Right ventricle myocardium inferior (tissue), 1 donor: Measurements from ENCODE around the gene MAP3K14. TPM values are rescaled to one million over a fixed set of nuclear protein-coding genes. Genes with fewer than 3 reads are reported as not detected.
A peak's percentile ranks its signal among the peaks of the same experiment; 100 is the strongest.

Experiments used
- ATAC-seq: fragments of 200-7000 bp; cut with Tn5 transposase; one replicate; pipeline ENCODE4 v1.9.1; 2020; ENCODE audit warnings: mild to moderate bottlenecking, moderate library complexity
- DNase-seq: peaks from one replicate; pipeline ENCODE4 v3.0.0; 2021; ENCODE audit errors: missing footprints
- intact Hi-C: fragments of 100-400 bp; cut with DNase I; formaldehyde crosslinking; loops from one replicate; pipeline ENCODE4 v1.11.0; 2022
- total RNA-seq: library from RNA; stranded (reverse); fragmentation: NEBNext Ultra II Directional; extraction: Animal tissue kit (Norgen Biotek cat#: 25700); gene quantifications from one replicate; pipeline ENCODE4 v1.2.1, GENCODE V29; 2021
- donor health status: DM: no; HTN: yes; CAD: no; lungs with severe emphysema.

MAP3K14 gene
- total RNA-seq, 1 donor from 2014 or later, result 14.4 TPM

- intact Hi-C loops, result no loop called here
- ATAC-seq, result no peak
- DNase-seq, result no peak
Observed at GRCh38 chr17:45320349-45320930, 3.6 kb upstream of the MAP3K14 start.

GRCh38 chr17:45319239-45319703 lies 2.5 kb upstream of the MAP3K14 start:
- intact Hi-C loops, result loop anchor here (10.0 kb wide), 1 partner anchor 174 kb away; the partner anchor contains the start of gene HEXIM1
- DNase-seq, result no peak
- no peak for ATAC-seq

GRCh38 chr17:45318561-45319230 lies 1.9 kb upstream of the MAP3K14 start:
- intact Hi-C loops, result loop anchor here (10.0 kb wide), 1 partner anchor 174 kb away; the partner anchor contains the start of gene HEXIM1
- ATAC-seq, result no peak
- no peak for DNase-seq

- DNase-seq (peak; percentile 100), ATAC-seq (peak; percentile 91)
- intact Hi-C loops, result loop anchor here (2.0 to 10.0 kb wide), 3 partner anchors 41 to 173 kb away; partner anchors contain the start of gene HEXIM1
Observed at GRCh38 chr17:45317111-45317928, 500 bp upstream of the MAP3K14 start.

GRCh38 chr17:45315648-45316433 lies 979 bp downstream of the MAP3K14 start:
- DNase-seq, result no peak
- intact Hi-C loops, result loop anchor here (2.0 to 10.0 kb wide), 5 partner anchors 33 to 171 kb away; partner anchors contain the start of gene HEXIM1
- no peak for ATAC-seq

- DNase-seq (no peak), ATAC-seq (no peak)
- intact Hi-C loops, result loop anchor here (2.0 to 10.0 kb wide), 3 partner anchors 32 to 170 kb away; partner anchors contain the start of gene HEXIM1
Observed at GRCh38 chr17:45314741-45315647, 1.8 kb downstream of the MAP3K14 start.

GRCh38 chr17:45313996-45314740 lies 2.7 kb downstream of the MAP3K14 start:
- DNase-seq (no peak), ATAC-seq (no peak)
- intact Hi-C loops, result loop anchor here (2.0 to 10.0 kb wide), 3 partner anchors 31 to 169 kb away; partner anchors contain the start of gene HEXIM1

GRCh38 chr17:45313421-45313771 lies 3.4 kb downstream of the MAP3K14 start:
- DNase-seq (no peak), ATAC-seq (no peak)
- intact Hi-C loops, result loop anchor here (10.0 kb wide), 1 partner anchor 169 kb away; the partner anchor contains the start of gene HEXIM1

GRCh38 chr17:45312477-45313420 lies 4.1 kb downstream of the MAP3K14 start:
- ATAC-seq (no peak), DNase-seq (no peak)
- intact Hi-C loops, result loop anchor here (10.0 kb wide), 1 partner anchor 168 kb away; the partner anchor contains the start of gene HEXIM1

GRCh38 chr17:45311760-45312476 lies 4.9 kb downstream of the MAP3K14 start:
- intact Hi-C loops, result loop anchor here (2.0 to 10.0 kb wide), 2 partner anchors 17 to 167 kb away; partner anchors contain the start of gene HEXIM1
- DNase-seq, result no peak
- ATAC-seq, result peak; percentile 20

- intact Hi-C loops, result loop anchor here (2.0 to 10.0 kb wide), 2 partner anchors 17 to 167 kb away; partner anchors contain the start of gene HEXIM1
- DNase-seq, result no peak
- no peak for ATAC-seq
Observed at GRCh38 chr17:45311401-45311759, 5.4 kb downstream of the MAP3K14 start.

GRCh38 chr17:45310380-45311324 lies 6.2 kb downstream of the MAP3K14 start:
- intact Hi-C loops, result loop anchor here (2.0 to 10.0 kb wide), 2 partner anchors 16 to 166 kb away; partner anchors contain the start of gene HEXIM1
- ATAC-seq, result peak; percentile 34
- no peak for DNase-seq

GRCh38 chr17:45309400-45309799 lies 7.4 kb downstream of the MAP3K14 start:
- ATAC-seq (no peak), DNase-seq (no peak)
- intact Hi-C loops, result no loop called here

- intact Hi-C loops, result no loop called here
- ATAC-seq, result no peak
- DNase-seq, result no peak
Observed at GRCh38 chr17:45308840-45309239, 8.0 kb downstream of the MAP3K14 start.
